Body of pancreas (tissue), 4 donors: ENCODE results near the gene ANKS1B.
"Not testable (repeated sequence)": the region's sequence is repeated elsewhere in the genome, so short reads cannot be mapped to it uniquely, and the experiment has no call there.

ENCODE experiments used
- CTCF ChIP-seq, 7 experiments: fragments of 450-650 bp in 4 of 7; fragments of 200-600 bp in 3 of 7; sonication (generic) in 3 of 7; IDR thresholded peaks; one replicate each; pipeline ENCODE4 v1.5.1; 2016 to 2019; ENCODE audit warnings: antibody characterized with exemption in 7 of 7
- POLR2A ChIP-seq, 3 donors: fragments of 450-650 bp; IDR thresholded peaks; one replicate each; pipeline ENCODE4 v1.6.1; 2016; ENCODE audit warnings: antibody characterized with exemption in 3 of 3, mild to moderate bottlenecking in 2 of 3

DNA sequence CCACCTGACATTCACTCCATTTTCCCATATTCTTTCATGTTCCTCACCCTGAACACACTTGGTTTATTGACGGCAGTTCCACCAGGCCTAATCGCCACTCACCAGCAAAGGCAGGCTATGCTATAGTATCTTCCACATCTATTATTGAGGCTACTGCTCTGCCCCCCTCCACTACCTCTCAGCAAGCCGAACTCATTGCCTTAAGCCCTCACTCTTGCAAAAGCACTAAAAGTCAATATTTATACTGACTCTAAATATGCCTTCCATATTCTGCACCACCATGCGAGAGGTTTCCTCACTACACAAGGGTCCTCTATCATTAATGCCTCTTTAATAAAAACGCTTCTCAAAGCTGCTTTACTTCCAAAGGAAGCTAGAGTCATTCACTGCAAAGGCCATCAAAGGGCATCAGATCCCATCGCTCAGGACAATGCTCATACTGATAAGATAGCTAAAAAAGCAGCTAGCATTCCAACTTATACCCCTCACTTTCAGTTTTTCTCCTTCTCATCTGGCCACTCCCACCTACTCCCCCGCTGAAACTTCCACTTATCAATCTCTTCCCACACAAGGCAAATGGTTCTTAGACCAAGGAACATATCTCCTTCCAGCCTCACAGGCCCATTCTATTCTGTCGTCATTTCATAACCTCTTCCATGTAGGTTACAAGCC lies 265.2 kb downstream of the ANKS1B start:
- TF ChIP-seq CTCF, POLR2A (IDR thresholded peaks at IDR 0.05): not testable (repeated sequence)
